ENCODE data around the gene RNASEL. TPM values are rescaled to one million over a fixed set of nuclear protein-coding genes. Genes with fewer than 3 reads are reported as not detected.

Gene RNASEL
- total and polyA plus RNA-seq, 2 experiments from 2014 or later = 0.37 to 0.94 TPM

- TF ChIP-seq ZNF462 (CRISPR knock-in tag; IDR thresholded peaks at IDR 0.05) (no peak), NANOG (IDR thresholded peaks at IDR 0.05; ENCODE audit: borderline replicate concordance) (no peak), CREB1 (CRISPR knock-in tag; IDR thresholded peaks at IDR 0.05; ENCODE audit: low read depth) (no peak), EZH2 (IDR thresholded peaks at IDR 0.05; ENCODE audit: low read depth, unreplicated experiment) (no peak), CTCF (conservative IDR thresholded peaks at IDR 0.05; ENCODE audit: low read depth in 2 of 2) (no peak), ETS1 (IDR thresholded peaks at IDR 0.05) (no peak)
These were observed 7.9 kb upstream of the RNASEL start (continued) for GRCh38 chr1:182596934-182597333.

Measured in GM23338 (cell line).